Measurements from ENCODE around the gene INSIG2. TPM values are rescaled to one million over a fixed set of nuclear protein-coding genes. Genes with fewer than 3 reads are reported as not detected.

INSIG2 gene
- total and polyA plus RNA-seq, 2 experiments from 2014 or later = 27.3 to 35.3 TPM

DNA sequence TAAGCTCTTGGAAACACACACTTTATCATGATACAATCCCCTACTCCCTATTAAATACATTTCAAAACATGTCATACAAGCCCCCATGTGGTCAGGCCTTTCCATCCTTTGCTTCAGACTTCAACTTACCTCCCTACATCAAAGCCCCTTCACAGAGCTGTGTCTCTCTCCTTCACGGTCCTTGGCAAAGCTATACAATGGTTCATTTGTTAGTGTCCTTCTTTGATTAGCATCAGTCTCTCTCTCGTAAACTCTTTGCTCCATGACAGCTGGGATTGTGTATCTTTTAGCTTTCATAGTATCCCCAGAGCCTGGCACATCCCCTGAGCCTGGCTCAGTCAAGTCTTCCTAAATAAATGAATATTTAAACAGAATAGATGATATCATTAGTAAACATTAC, 25.6 kb upstream of the INSIG2 start:
- WGBS (ENCODE audit: low lambda C conversion rate, missing lambda C conversion rate) = 59% methylated on average over 2 of the region's 2 CpGs
- Histone ChIP-seq H4K20me1 (ENCODE audit: insufficient read depth, poor library complexity, severe bottlenecking) (no peaks in the 10 kb centered on the region), H3K4me3 (no peak overlapping the region), H3K4me1 (ENCODE audit: insufficient read depth) (no peaks in the 10 kb centered on the region), H3K9me3 (ENCODE audit: low read depth) (no peaks in the 10 kb centered on the region), H3K27ac (no peak overlapping the region), H3K36me3 (replicated peaks; ENCODE audit: insufficient read depth, low read depth) (no peaks in the 10 kb centered on the region), H2AFZ (no peak overlapping the region), H3K27me3 (no peaks in the 10 kb centered on the region), H3K9me2 (replicated peaks; ENCODE audit: insufficient read depth) (no peaks in the 10 kb centered on the region), H3K4me2 (no peak overlapping the region), H3K79me2 (no peaks in the 10 kb centered on the region)
- TF ChIP-seq CTCF (IDR thresholded peaks at IDR 0.05; ENCODE audit: poor library complexity) = no peak
- no peak for TF ChIP-seq EZH2phosphoT487 (IDR thresholded peaks at IDR 0.05; ENCODE audit: low read depth, severe bottlenecking, unreplicated experiment)
- no peak for TF ChIP-seq EZH2 (IDR thresholded peaks at IDR 0.05; ENCODE audit: borderline replicate concordance)
- DNase-seq (ENCODE audit: low spot score) = no peak

DNA sequence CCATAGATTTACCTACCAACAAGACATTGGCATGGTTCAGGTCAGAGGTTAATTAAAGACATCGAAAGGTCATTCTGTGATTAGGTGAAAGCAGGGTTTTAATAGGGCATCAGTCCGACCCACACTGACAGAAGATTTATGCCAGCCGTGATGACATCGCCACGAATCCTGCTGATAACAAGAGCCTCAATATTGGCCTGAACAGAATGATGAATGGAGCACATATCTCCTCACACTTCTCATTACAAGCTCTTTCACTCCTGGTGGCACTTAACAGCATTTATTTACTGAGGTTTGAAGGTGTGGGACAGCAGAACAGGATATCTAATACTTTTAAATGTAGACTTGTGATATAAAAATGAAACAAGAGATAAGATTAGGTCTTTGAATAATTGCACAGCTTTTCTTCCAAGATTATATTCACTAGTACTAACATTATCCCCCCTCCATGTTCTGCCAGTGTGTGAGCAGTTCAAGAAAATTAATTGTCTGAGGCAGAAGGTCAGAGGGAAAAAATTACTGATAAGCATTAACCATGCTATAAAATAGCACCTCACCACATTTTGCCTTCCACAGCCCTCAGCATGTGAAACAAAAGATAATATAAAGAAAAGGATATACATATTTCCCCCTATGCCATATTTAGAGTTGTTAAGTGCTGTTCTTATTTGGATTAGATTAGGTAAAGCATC, 23.1 kb upstream of the INSIG2 start:
- Histone ChIP-seq H3K4me2 (no peak overlapping the region), H3K9me3 (ENCODE audit: low read depth) (no peaks in the 10 kb centered on the region), H3K36me3 (replicated peaks; ENCODE audit: insufficient read depth, low read depth) (no peaks in the 10 kb centered on the region), H3K27ac (no peak overlapping the region), H3K9me2 (replicated peaks; ENCODE audit: insufficient read depth) (no peaks in the 10 kb centered on the region), H3K4me3 (no peak overlapping the region), H3K27me3 (no peaks in the 10 kb centered on the region), H3K79me2 (no peaks in the 10 kb centered on the region), H3K4me1 (ENCODE audit: insufficient read depth) (no peaks in the 10 kb centered on the region), H4K20me1 (ENCODE audit: insufficient read depth, poor library complexity, severe bottlenecking) (no peaks in the 10 kb centered on the region), H2AFZ (no peak overlapping the region)
- WGBS (ENCODE audit: low lambda C conversion rate, missing lambda C conversion rate) = 70% methylated on average over 5 of the region's 5 CpGs
- TF ChIP-seq EZH2phosphoT487 (IDR thresholded peaks at IDR 0.05; ENCODE audit: low read depth, severe bottlenecking, unreplicated experiment) (no peak), CTCF (IDR thresholded peaks at IDR 0.05; ENCODE audit: poor library complexity) (no peak), EZH2 (IDR thresholded peaks at IDR 0.05; ENCODE audit: borderline replicate concordance) (no peak)
- DNase-seq (ENCODE audit: low spot score) = no peak

- Histone ChIP-seq H3K4me2 (no peak overlapping the region), H3K27ac (no peak overlapping the region), H3K79me2 (no peaks in the 10 kb centered on the region), H4K20me1 (ENCODE audit: insufficient read depth, poor library complexity, severe bottlenecking) (no peaks in the 10 kb centered on the region), H3K36me3 (replicated peaks; ENCODE audit: insufficient read depth, low read depth) (no peaks in the 10 kb centered on the region), H3K4me1 (ENCODE audit: insufficient read depth) (no peaks in the 10 kb centered on the region), H3K4me3 (no peak overlapping the region), H2AFZ (no peak overlapping the region), H3K9me3 (ENCODE audit: low read depth) (no peaks in the 10 kb centered on the region), H3K27me3 (no peaks in the 10 kb centered on the region), H3K9me2 (replicated peaks; ENCODE audit: insufficient read depth) (no peaks in the 10 kb centered on the region)
- 82% methylated on average over 8 of the region's 8 CpGs for WGBS (ENCODE audit: low lambda C conversion rate, missing lambda C conversion rate)
- DNase-seq (ENCODE audit: low spot score) = no peak
- no peak for TF ChIP-seq EZH2phosphoT487 (IDR thresholded peaks at IDR 0.05; ENCODE audit: low read depth, severe bottlenecking, unreplicated experiment)
- TF ChIP-seq EZH2 (IDR thresholded peaks at IDR 0.05; ENCODE audit: borderline replicate concordance) = no peak
Observed at GRCh38 chr2:118065921-118066511, 22.3 kb upstream of the INSIG2 start.

DNA sequence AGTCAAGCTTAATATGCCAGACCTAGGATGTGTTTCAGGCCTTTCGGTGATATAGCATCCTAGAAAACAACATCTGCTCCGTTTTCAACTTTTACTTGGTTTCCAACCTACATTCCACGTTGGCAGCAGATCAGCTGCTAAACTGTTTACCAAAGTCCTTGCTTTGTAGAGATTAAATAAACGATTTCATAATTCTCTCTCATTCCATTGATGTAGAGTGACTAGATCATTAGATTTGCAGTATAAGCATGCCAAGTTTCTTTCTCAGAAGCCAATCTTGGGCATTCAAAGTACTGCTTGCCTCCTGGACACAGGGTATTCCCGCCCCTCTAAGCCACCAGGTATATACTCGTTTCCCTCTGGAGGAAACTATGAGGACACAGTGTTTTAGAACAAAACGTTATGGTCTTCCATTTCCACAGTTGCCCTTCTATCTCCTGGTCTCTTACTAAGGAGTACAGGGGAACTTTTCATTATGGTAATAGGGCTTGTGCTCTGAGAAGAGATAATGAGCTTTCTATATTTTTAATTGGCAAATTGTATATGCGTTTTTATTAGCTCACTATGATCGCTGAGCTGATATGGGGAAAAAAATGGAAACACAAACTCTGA, 10.5 kb upstream of the INSIG2 start:
- H3K27ac ChIP-seq = no peak overlapping the region
- no peaks in the 10 kb centered on the region for H3K36me3 ChIP-seq (replicated peaks; ENCODE audit: insufficient read depth, low read depth)
- no peaks in the 10 kb centered on the region for H3K27me3 ChIP-seq
- H3K9me3 ChIP-seq (ENCODE audit: low read depth) = no peaks in the 10 kb centered on the region
- DNase-seq (ENCODE audit: low spot score) = no peak
- H2AFZ ChIP-seq = no peak overlapping the region
- no peak overlapping the region for H3K4me3 ChIP-seq
- H3K4me2 ChIP-seq = no peak overlapping the region
- H4K20me1 ChIP-seq (ENCODE audit: insufficient read depth, poor library complexity, severe bottlenecking) = no peaks in the 10 kb centered on the region
- H3K9me2 ChIP-seq (replicated peaks; ENCODE audit: insufficient read depth) = no peaks in the 10 kb centered on the region
- TF ChIP-seq EZH2phosphoT487 (IDR thresholded peaks at IDR 0.05; ENCODE audit: low read depth, severe bottlenecking, unreplicated experiment) (no peak), EZH2 (IDR thresholded peaks at IDR 0.05; ENCODE audit: borderline replicate concordance) (no peak), CTCF (IDR thresholded peaks at IDR 0.05; ENCODE audit: poor library complexity) (no peak)
- peaks cover 3% of the 10 kb centered on the region for H3K4me1 ChIP-seq (ENCODE audit: insufficient read depth)
- 80% methylated on average over 9 of the region's 9 CpGs for WGBS (ENCODE audit: low lambda C conversion rate, missing lambda C conversion rate)
- no peaks in the 10 kb centered on the region for H3K79me2 ChIP-seq

Data from hepatocyte (in vitro differentiated cells).